Transverse colon (tissue), 4 donors: ENCODE data around the gene NR1D1. TPM values are rescaled to one million over a fixed set of nuclear protein-coding genes. Genes with fewer than 3 reads are reported as not detected.

Experiments used
- DNase-seq: peaks from one replicate; pipeline ENCODE4 v3.0.0-alpha.2; 2019
- H3K27ac ChIP-seq, 4 donors: fragments of 200-600 bp; sonication (generic); 2 replicates each; pipeline ENCODE4 v1.5.1; 2016 to 2018; ENCODE audit warnings: inconsistent platforms in 4 of 4
- H3K27me3 ChIP-seq: fragments of 200-600 bp; sonication (generic); 2 replicates; pipeline ENCODE4 v1.5.1; 2017; ENCODE audit warnings: inconsistent platforms
- H3K36me3 ChIP-seq, 4 donors: fragments of 200-600 bp; sonication (generic); 2 replicates each; pipeline ENCODE4 v1.5.1; 2017 to 2019; ENCODE audit warnings: inconsistent platforms in 4 of 4
- H3K4me1 ChIP-seq, 4 donors: fragments of 200-600 bp; sonication (generic); 2 replicates each; pipeline ENCODE4 v1.5.1; 2017 to 2020; ENCODE audit warnings: inconsistent platforms in 4 of 4
- H3K4me3 ChIP-seq, 4 donors: fragments of 200-600 bp; sonication (generic); 1 replicate in 1 of 4; 2 replicates in 3 of 4; pipeline versions ENCODE4 v1.5.1 to v1.6.1; 2017 to 2019; ENCODE audit warnings: inconsistent platforms in 4 of 4
- H3K9me3 ChIP-seq, 2 donors: fragments of 200-600 bp; sonication (generic); 2 replicates each; pipeline ENCODE4 v1.5.1; 2017 to 2019; ENCODE audit warnings: inconsistent platforms in 2 of 2
- EP300 ChIP-seq: sonication (generic); formaldehyde crosslinking; IDR thresholded peaks from one replicate; pipeline ENCODE4 v1.6.1; 2017; ENCODE audit warnings: antibody characterized with exemption, low read depth
- POLR2A ChIP-seq: fragments of 450-650 bp; IDR thresholded peaks from one replicate; pipeline ENCODE4 v1.6.1; 2016; ENCODE audit warnings: antibody characterized with exemption, mild to moderate bottlenecking, moderate library complexity
- POLR2AphosphoS5 ChIP-seq, 3 donors: sonication (generic); formaldehyde crosslinking; IDR thresholded peaks; one replicate each; pipeline ENCODE4 v1.6.1; 2016; ENCODE audit warnings: antibody characterized with exemption in 3 of 3
- WGBS, 2 donors: methylation state at CpG; one replicate each; pipeline ENCODE4 v1.1.5; 2018; ENCODE audit warnings: low coverage in 1 of 2; 5-methylcytosine and 5-hydroxymethylcytosine counted together
- in situ Hi-C, 4 donors: fragments of 200-750 bp; cut with MboI; loops; one replicate each; pipeline versions ENCODE4 v1.15.0 to v1.15.1; 2017; ENCODE audit warnings: low sequenced_read_pairs in 3 of 4, low pct_ligation_motif_present in 1 of 4, low pct_unique_long_range_greater_than_20kb in 1 of 4
- intact Hi-C: fragments of 100-400 bp; cut with DNase I; formaldehyde crosslinking; loops from one replicate; pipeline ENCODE4 v1.15.1; 2023; ENCODE audit warnings: low total_unique reads
- total RNA-seq, 4 donors: library from RNA; depleted of rRNA; stranded (reverse); fragments of >200 nt; gene quantifications; one replicate each; pipeline ENCODE4 v1.1.0, GENCODE V29; 2016
- TF ChIP-seq, protein P1 (sequence below), 5 experiments: fragments of 200-600 bp in 3 of 5; fragments of 450-650 bp in 2 of 5; sonication (generic) in 3 of 5; IDR thresholded peaks; 1 replicate in 2 of 5; 2 replicates in 3 of 5; pipeline ENCODE4 v1.5.1; 2016 to 2017; ENCODE audit warnings: antibody characterized with exemption in 5 of 5, inconsistent platforms in 3 of 5, mild to moderate bottlenecking in 2 of 5, moderate library complexity in 1 of 5

The NR1D1 gene
- total RNA-seq, 4 donors from 2014 or later: 4.8 to 18.0 (median 7.3) TPM

- 0 to 3% methylated on average over 6 to 13 of the region's 14 CpGs for WGBS, 2 donors
- no peaks in the 10 kb centered on the region for H3K27me3 ChIP-seq
- DNase-seq: peak; percentile 87
- H3K36me3 ChIP-seq: no peaks in the 10 kb centered on the region
- H3K4me1 ChIP-seq: peaks cover 84 to 98% (median 92%) of the 10 kb centered on the region in 4 donors
- TF ChIP-seq POLR2AphosphoS5 (IDR thresholded peaks at IDR 0.05): peak in 1 of 3 donors; percentile 10
- TF ChIP-seq, protein P1, sequence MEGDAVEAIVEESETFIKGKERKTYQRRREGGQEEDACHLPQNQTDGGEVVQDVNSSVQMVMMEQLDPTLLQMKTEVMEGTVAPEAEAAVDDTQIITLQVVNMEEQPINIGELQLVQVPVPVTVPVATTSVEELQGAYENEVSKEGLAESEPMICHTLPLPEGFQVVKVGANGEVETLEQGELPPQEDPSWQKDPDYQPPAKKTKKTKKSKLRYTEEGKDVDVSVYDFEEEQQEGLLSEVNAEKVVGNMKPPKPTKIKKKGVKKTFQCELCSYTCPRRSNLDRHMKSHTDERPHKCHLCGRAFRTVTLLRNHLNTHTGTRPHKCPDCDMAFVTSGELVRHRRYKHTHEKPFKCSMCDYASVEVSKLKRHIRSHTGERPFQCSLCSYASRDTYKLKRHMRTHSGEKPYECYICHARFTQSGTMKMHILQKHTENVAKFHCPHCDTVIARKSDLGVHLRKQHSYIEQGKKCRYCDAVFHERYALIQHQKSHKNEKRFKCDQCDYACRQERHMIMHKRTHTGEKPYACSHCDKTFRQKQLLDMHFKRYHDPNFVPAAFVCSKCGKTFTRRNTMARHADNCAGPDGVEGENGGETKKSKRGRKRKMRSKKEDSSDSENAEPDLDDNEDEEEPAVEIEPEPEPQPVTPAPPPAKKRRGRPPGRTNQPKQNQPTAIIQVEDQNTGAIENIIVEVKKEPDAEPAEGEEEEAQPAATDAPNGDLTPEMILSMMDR (IDR thresholded peaks at IDR 0.05): no peak
- TF ChIP-seq EP300: no peak
- peak; percentile 18 for TF ChIP-seq POLR2A
- H3K4me3 ChIP-seq: peak overlapping the region in 2 of 4 donors; percentile 25 to 36
- in situ Hi-C loops (loop anchor here in 1 of 4 donors (10.0 kb wide), 1 partner anchor 46 kb away; no protein-coding TSS in a partner anchor), intact Hi-C loops (no loop called here)
- H3K9me3 ChIP-seq: no peaks in the 10 kb centered on the region
- peak overlapping the region; percentile 90 to 98 (median 96) for H3K27ac ChIP-seq
These were observed 31.3 kb downstream of the NR1D1 start for GRCh38 chr17:40068917-40069750.

DNA sequence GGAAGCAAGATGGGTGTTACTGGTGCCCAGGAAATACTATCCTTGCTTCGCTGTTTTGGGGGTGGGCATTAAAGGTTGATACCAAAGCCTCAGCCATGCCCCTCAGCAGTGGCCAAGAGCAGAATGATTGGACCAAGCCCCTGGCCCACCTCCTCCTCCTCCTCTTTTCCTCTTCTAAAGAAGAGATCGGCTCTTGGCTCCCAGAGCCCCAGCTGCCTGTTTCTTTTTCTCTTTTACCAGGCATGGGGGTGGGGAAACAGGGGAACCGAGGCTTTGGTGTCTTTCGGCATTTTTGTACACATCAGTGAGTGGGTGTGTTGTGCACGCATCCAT lies 31.8 kb downstream of the NR1D1 start:
- Histone ChIP-seq H3K27ac (peak overlapping the region; percentile 90 to 98 (median 96)), H3K36me3 (no peaks in the 10 kb centered on the region), H3K9me3 (no peaks in the 10 kb centered on the region), H3K27me3 (no peaks in the 10 kb centered on the region), H3K4me3 (peak overlapping the region in 2 of 4 donors; percentile 13 to 36), H3K4me1 (peaks cover 83 to 97% (median 89%) of the 10 kb centered on the region in 4 donors)
- WGBS, 2 donors: 8% methylated on average over 5 of the region's 5 CpGs; no CpG with 5 or more reads in 1 of the 2 donors
- DNase-seq: no peak
- no peak for TF ChIP-seq POLR2AphosphoS5 (IDR thresholded peaks at IDR 0.05)
- TF ChIP-seq, protein P1 (IDR thresholded peaks at IDR 0.05): no peak
- intact Hi-C loops: no loop called here
- in situ Hi-C loops: loop anchor here in 1 of 4 donors (10.0 kb wide), 1 partner anchor 46 kb away; no protein-coding TSS in a partner anchor

- intact Hi-C loops: no loop called here
- H3K4me3 ChIP-seq: peak overlapping the region in 2 of 4 donors; percentile 13 to 36
- H3K27me3 ChIP-seq: no peaks in the 10 kb centered on the region
- H3K4me1 ChIP-seq: peaks cover 79 to 93% (median 85%) of the 10 kb centered on the region in 4 donors
- no peak for TF ChIP-seq POLR2A
- TF ChIP-seq, protein P1 (IDR thresholded peaks at IDR 0.05): no peak
- no peak for TF ChIP-seq POLR2AphosphoS5 (IDR thresholded peaks at IDR 0.05)
- no peak for TF ChIP-seq EP300
- DNase-seq: no peak
- H3K36me3 ChIP-seq: no peaks in the 10 kb centered on the region
- WGBS, 2 donors: 44% methylated on average over 4 of the region's 4 CpGs; no CpG with 5 or more reads in 1 of the 2 donors
- peak overlapping the region; percentile 90 to 98 (median 96) for H3K27ac ChIP-seq
- in situ Hi-C loops: loop anchor here in 1 of 4 donors (10.0 kb wide), 1 partner anchor 47 kb away; no protein-coding TSS in a partner anchor
- no peaks in the 10 kb centered on the region for H3K9me3 ChIP-seq
These were observed 32.2 kb downstream of the NR1D1 start for GRCh38 chr17:40068129-40068581.

GRCh38 chr17:40067710-40068109 lies 32.7 kb downstream of the NR1D1 start:
- Histone ChIP-seq H3K36me3 (no peaks in the 10 kb centered on the region), H3K4me3 (no peak overlapping the region), H3K27ac (peak overlapping the region; percentile 90 to 98 (median 96)), H3K4me1 (peaks cover 75 to 88% (median 81%) of the 10 kb centered on the region in 4 donors), H3K27me3 (no peaks in the 10 kb centered on the region), H3K9me3 (no peaks in the 10 kb centered on the region)
- intact Hi-C loops (no loop called here), in situ Hi-C loops (loop anchor here in 1 of 4 donors (10.0 kb wide), 1 partner anchor 47 kb away; no protein-coding TSS in a partner anchor)
- TF ChIP-seq, protein P1 (IDR thresholded peaks at IDR 0.05): no peak
- TF ChIP-seq POLR2AphosphoS5 (IDR thresholded peaks at IDR 0.05): no peak
- no peak for TF ChIP-seq EP300
- TF ChIP-seq POLR2A: no peak
- WGBS, 2 donors: 92% methylated on average over 7 of the region's 7 CpGs; no CpG with 5 or more reads in 1 of the 2 donors
- DNase-seq: no peak
